Endothelial cell of umbilical vein (primary cell): ENCODE data around the gene HOXB5. TPM values are rescaled to one million over a fixed set of nuclear protein-coding genes. Genes with fewer than 3 reads are reported as not detected.

ENCODE experiments used
- BruUV-seq: library from RNA; stranded (reverse); fragments of 400-500 nt; replicated peaks from 2 replicates; lab custom pipeline; 2021; lab: Mats Ljungman, UMichigan
- CTCF ChIA-PET: fragments of 300-600, 350-600 bp; sonication (Branson Sonifier 250); formaldehyde crosslinking; loops from one replicate; lab custom pipeline; 2021; ENCODE audit warnings: antibody characterized with exemption, inconsistent platforms; lab: Charles Lee
- POLR2A ChIA-PET: fragments of 300-600, 350-600 bp; sonication (Branson Sonifier 250); formaldehyde crosslinking; loops from one replicate; lab custom pipeline; 2021; ENCODE audit warnings: antibody characterized with exemption, inconsistent platforms; lab: Charles Lee
- DNase-seq: peaks from one replicate; pipeline ENCODE4 v3.0.0-alpha.2; 2011; ENCODE audit warnings: low read depth, low spot score
- FAIRE-seq: peaks from 2 replicates; lab custom pipeline; 2011; peaks lifted over from hg19 to GRCh38; lab: Jason Lieb, UNC
- H2AFZ ChIP-seq: 2 replicates; pipeline ENCODE4 v1.6.0; 2012; ENCODE audit warnings: low read depth, low read length, control low read depth, inconsistent platforms
- H3K27ac ChIP-seq: 2 replicates; pipeline ENCODE4 v1.5.1; 2011; ENCODE audit warnings: low read depth, mild to moderate bottlenecking, control low read depth, low read length, moderate library complexity; ENCODE audit not compliant: insufficient read depth
- H3K27me3 ChIP-seq, 2 experiments: 2 replicates each; pipeline versions ENCODE4 v1.6.0 to v1.6.1; 2011; ENCODE audit warnings: low read length in 2 of 2, mixed read lengths in 1 of 2; ENCODE audit not compliant: control insufficient read depth in 2 of 2, insufficient read depth in 2 of 2
- H3K36me3 ChIP-seq, 2 experiments: 2 replicates in 1 of 2; 3 replicates in 1 of 2; pipeline ENCODE4 v1.5.1; 2011; ENCODE audit warnings: low read length in 2 of 2, mild to moderate bottlenecking in 1 of 2, moderate library complexity in 1 of 2; ENCODE audit not compliant: control insufficient read depth in 2 of 2, insufficient read depth in 2 of 2; ENCODE audit errors: extremely low read depth in 1 of 2
- H3K4me1 ChIP-seq: 3 replicates; pipeline ENCODE4 v1.5.1; 2011; ENCODE audit warnings: mild to moderate bottlenecking, low read length; ENCODE audit not compliant: control insufficient read depth, insufficient read depth; ENCODE audit errors: extremely low read depth
- H3K4me2 ChIP-seq: 2 replicates; pipeline ENCODE4 v1.6.1; 2011; ENCODE audit warnings: low read length, control low read depth, mixed read lengths; ENCODE audit not compliant: insufficient read depth
- H3K4me3 ChIP-seq, 3 experiments: fragments of 200-600 bp in 1 of 3; sonication (generic), shearing (Covaris generic) in 1 of 3; replicated peaks in 1 of 3; 2 replicates each; pipeline ENCODE4 v1.5.1; 2011 to 2016; ENCODE audit warnings: control low read depth in 3 of 3, low read length in 3 of 3, mild to moderate bottlenecking in 2 of 3, inconsistent platforms in 1 of 3, low read depth in 1 of 3, moderate library complexity in 1 of 3; ENCODE audit not compliant: insufficient read depth in 1 of 3
- H3K79me2 ChIP-seq: 2 replicates; pipeline ENCODE4 v1.6.0; 2012; ENCODE audit warnings: low read length, inconsistent platforms; ENCODE audit not compliant: control insufficient read depth, insufficient read depth
- H3K9ac ChIP-seq: replicated peaks from 2 replicates; pipeline ENCODE3; 2011; ENCODE audit warnings: low read length, control low read depth; ENCODE audit not compliant: insufficient read depth; ENCODE audit errors: extremely low read depth
- H3K9me1 ChIP-seq: replicated peaks from 3 replicates; pipeline ENCODE4 v1.6.0; 2011; ENCODE audit warnings: mild to moderate bottlenecking, low read length; ENCODE audit not compliant: control insufficient read depth, insufficient read depth; ENCODE audit errors: extremely low read depth
- H3K9me3 ChIP-seq: replicated peaks from 2 replicates; pipeline ENCODE4 v1.5.1; 2012; ENCODE audit warnings: low read length, inconsistent platforms; ENCODE audit not compliant: control insufficient read depth, insufficient read depth
- H4K20me1 ChIP-seq: replicated peaks from 2 replicates; pipeline ENCODE3; 2011; ENCODE audit warnings: mild to moderate bottlenecking, low read length; ENCODE audit not compliant: control insufficient read depth, insufficient read depth; ENCODE audit errors: extremely low read depth
- CTCF ChIP-seq, 2 donors: IDR thresholded peaks; 1 replicate in 1 of 2; 2 replicates in 1 of 2; pipeline ENCODE4 v1.5.1; 2011; ENCODE audit warnings: low read length in 2 of 2, mild to moderate bottlenecking in 2 of 2, moderate library complexity in 2 of 2, control low read depth in 1 of 2, inconsistent platforms in 1 of 2, low read depth in 1 of 2; ENCODE audit not compliant: insufficient read depth in 1 of 2; ENCODE audit errors: extremely low read depth in 1 of 2
- FOS ChIP-seq: IDR thresholded peaks from 2 replicates; pipeline ENCODE4 v1.6.1; 2011; ENCODE audit warnings: mild to moderate bottlenecking, low read length, moderate library complexity, borderline replicate concordance; ENCODE audit not compliant: insufficient read depth
- GATA2 ChIP-seq: IDR thresholded peaks from 2 replicates; pipeline ENCODE4 v1.7.0; 2011; ENCODE audit warnings: low read depth, mild to moderate bottlenecking, moderate library complexity, mixed read lengths, low read length; ENCODE audit not compliant: insufficient read length, insufficient read depth
- JUN ChIP-seq: IDR thresholded peaks from 2 replicates; pipeline ENCODE4 v1.6.1; 2011; ENCODE audit warnings: borderline replicate concordance, low read depth; ENCODE audit not compliant: insufficient read length, insufficient read depth
- MAX ChIP-seq: IDR thresholded peaks from 2 replicates; pipeline ENCODE4 v1.6.1; 2011; ENCODE audit not compliant: insufficient read depth, insufficient read length
- MYC ChIP-seq: IDR thresholded peaks from one replicate; pipeline ENCODE4 v1.6.1; 2011; ENCODE audit warnings: mild to moderate bottlenecking, low read depth, low read length
- POLR2A ChIP-seq: IDR thresholded peaks from 2 replicates; pipeline ENCODE4 v1.6.1; 2012; ENCODE audit warnings: low read depth, mild to moderate bottlenecking, control low read depth, low read length
- POLR2AphosphoS5 ChIP-seq: IDR thresholded peaks from 2 replicates; pipeline ENCODE4 v1.6.1; 2012; ENCODE audit warnings: low read depth, mild to moderate bottlenecking, control low read depth, low read length, moderate library complexity; ENCODE audit not compliant: insufficient read depth
- dilution Hi-C: fragments of 300-500 bp; cut with MboI; formaldehyde crosslinking; loops from one replicate; pipeline ENCODE4 v1.15.0; 2019; ENCODE audit warnings: low sequenced_read_pairs; ENCODE audit not compliant: extremely low pct_ligation_motif_present
- intact Hi-C: fragments of 100-400 bp; cut with micrococcal nuclease; formaldehyde crosslinking; loops from one replicate; pipeline ENCODE4 v1.10.0; 2022
- polyA plus RNA-seq, 4 experiments: library from polyadenylated mRNA; depleted of rRNA in 3 of 4; stranded (reverse) in 3 of 4; unstranded in 1 of 4; fragments of >200 nt; gene quantifications; 2 replicates each; pipeline versions ENCODE4 v1.2.1 to v1.2.3, GENCODE V29; 2011 to 2012; ENCODE audit warnings: missing spikeins in 1 of 4
- total RNA-seq: library from RNA; stranded (reverse); gene quantifications from 2 replicates; pipeline ENCODE4 v1.2.3, GENCODE V29; 2021

The HOXB5 gene
- total and polyA plus RNA-seq, 2 donors (not counting 3 experiments of a cell fraction or from before 2014, with no cell fraction given): 2.0 to 8.5 TPM

GRCh38 chr17:48608494-48608834, 14.9 kb upstream of the HOXB5 start:
- peaks cover 32% of the 10 kb centered on the region for H3K79me2 ChIP-seq
- no peak overlapping the region for H3K9ac ChIP-seq
- FAIRE-seq: no peak
- no peak overlapping the region for H3K4me2 ChIP-seq
- intact Hi-C loops: no loop called here
- H2AFZ ChIP-seq: no peak overlapping the region
- no peak for DNase-seq
- H3K27me3 ChIP-seq: no peaks in the 10 kb centered on the region
- no peaks in the 10 kb centered on the region for H3K9me1 ChIP-seq
- no peaks in the 10 kb centered on the region for H3K9me3 ChIP-seq
- CTCF ChIA-PET: interaction anchor here (1.0 to 1.2 kb wide), 2 partner anchors 28 to 300 kb away, joined by 3 read pairs; no protein-coding TSS in a partner anchor
- H3K36me3 ChIP-seq: no peaks in the 10 kb centered on the region
- TF ChIP-seq MAX (no peak), GATA2 (no peak), JUN (no peak), CTCF (IDR thresholded peaks at IDR 0.05; ENCODE audit: extremely low read depth in 1 of 2, insufficient read depth in 1 of 2, low read depth in 1 of 2, low read length in 2 of 2) (no peak), POLR2A (no peak), MYC (no peak), FOS (no peak), POLR2AphosphoS5 (no peak)
- no TSS peak for BruUV-seq
- H3K4me1 ChIP-seq: peaks cover 27% of the 10 kb centered on the region
- POLR2A ChIA-PET: no interaction called here
- no peak overlapping the region for H3K27ac ChIP-seq
- H4K20me1 ChIP-seq: no peaks in the 10 kb centered on the region
- dilution Hi-C loops: no loop called here
- H3K4me3 ChIP-seq: no peak overlapping the region
